ENCODE measurements around the gene GALR3. TPM values are rescaled to one million over a fixed set of nuclear protein-coding genes. Genes with fewer than 3 reads are reported as not detected.

Gene GALR3
- total RNA-seq, 2 experiments from 2014 or later, result not detected

DNA sequence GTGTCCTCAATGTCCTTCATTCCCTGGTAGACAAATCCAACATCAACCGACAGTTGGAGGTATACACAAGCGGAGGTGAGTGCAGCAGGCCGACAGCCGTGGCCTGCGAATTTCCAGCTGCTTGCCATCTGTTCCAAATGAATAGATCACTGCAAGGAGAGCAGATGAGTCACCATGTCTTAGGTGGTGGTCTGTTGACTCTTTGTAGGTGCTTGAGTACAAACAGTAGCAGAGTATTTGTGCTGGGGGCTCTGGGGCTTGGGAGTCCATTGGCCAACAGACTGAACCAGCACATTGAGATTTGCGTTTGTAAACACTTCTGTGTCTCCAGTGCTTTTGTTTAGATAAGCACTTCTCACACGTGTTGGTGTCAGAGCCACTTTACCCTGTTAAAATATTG lies 47.1 kb downstream of the GALR3 start:
- ChIA-PET CTCF (interaction anchor here (1.0 kb wide), 1 partner anchor 189 kb away, joined by 4 read pairs; no protein-coding TSS in a partner anchor), POLR2A (no interaction called here)
- no peak overlapping the region for H3K27ac Mint-ChIP-seq
- H3K4me1 Mint-ChIP-seq, result no peaks in the 10 kb centered on the region
- H3K9me3 Mint-ChIP-seq, result no peaks in the 10 kb centered on the region
- no peaks in the 10 kb centered on the region for H3K27me3 Mint-ChIP-seq
- DNase-seq, result no peak
- peaks cover 43% of the 10 kb centered on the region for H3K36me3 Mint-ChIP-seq (ENCODE audit: low read depth)
- H3K4me3 Mint-ChIP-seq, result no peak overlapping the region

Small RNA genes lying within 50 kb of the gene (microRNA-seq; reads per million reads assigned to microRNA genes)
- 1.1 reads per million for gene MIR659 (ENCODE audit: borderline microRNAs expressed, borderline replicate concordance)

Other genes starting within 250 kb of the GALR3 start
- not detected for gene LGALS2, start 243.3 kb upstream of the GALR3 start, total RNA-seq
- gene GGA1, start 214.5 kb upstream of the GALR3 start, total RNA-seq, result 10 to 100 TPM; 58.5 to 62.8 TPM
- 100 to 1,000 TPM; 184 to 187 TPM for gene SH3BP1, start 183.7 kb upstream of the GALR3 start, total RNA-seq
- 10 to 100 TPM; 21.5 to 21.8 TPM for gene PDXP, start 164.7 kb upstream of the GALR3 start, total RNA-seq
- 1,000 to 10,000 TPM; 1,140 to 1,273 TPM for gene LGALS1, start 147.7 kb upstream of the GALR3 start, total RNA-seq
- gene NOL12, start 137.0 kb upstream of the GALR3 start, total RNA-seq, result 10 to 100 TPM; 57.3 to 57.7 TPM
- gene TRIOBP, start 126.3 kb upstream of the GALR3 start, total RNA-seq, result 10 to 100 TPM; 44.1 to 53.5 TPM
- gene GCAT, start 15.4 kb upstream of the GALR3 start, total RNA-seq, result 10 to 100 TPM; 10.4 to 12.0 TPM
- gene ANKRD54, start 21.0 kb downstream of the GALR3 start, total RNA-seq, result 10 to 100 TPM; 26.7 to 27.4 TPM
- 100 to 1,000 TPM; 444 to 449 TPM for gene EIF3L, start 26.0 kb downstream of the GALR3 start, total RNA-seq
- gene MICALL1, start 82.9 kb downstream of the GALR3 start, total RNA-seq, result 10 to 100 TPM; 27.6 to 30.7 TPM
- under 1 TPM in 1 of 2 experiments, not detected in 1; 0.23 TPM for gene C22orf23, start 130.2 kb downstream of the GALR3 start, total RNA-seq
- gene POLR2F, start 130.3 kb downstream of the GALR3 start, total RNA-seq, result 10 to 100 TPM; 58.5 to 66.3 TPM
- not detected for gene SOX10, start 161.2 kb downstream of the GALR3 start, total RNA-seq
- 10 to 100 TPM; 15.2 to 15.4 TPM for gene PICK1, start 234.0 kb downstream of the GALR3 start, total RNA-seq

Measured in activated CD4-positive, alpha-beta T cell treated with anti-CD3 and anti-CD28 coated beads, Interleukin-2, amount 10 ng/mL, durations not matched to agents 7 days and 5 days (primary cell).